DND-41 (cell line): ENCODE data around the gene SORT1.
"Not testable (repeated sequence)": the region's sequence is repeated elsewhere in the genome, so short reads cannot be mapped to it uniquely, and the experiment has no call there.

ENCODE experiments used
- ATAC-seq: fragments of 200-7000 bp; cut with Tn5 transposase; 3 replicates; pipeline ENCODE4 v1.9.1; 2021; ENCODE audit warnings: low read depth; ENCODE audit not compliant: insufficient read depth
- DNase-seq: peaks from one replicate; pipeline ENCODE4 v3.0.0-alpha.2; 2020
- H2AFZ ChIP-seq: 2 replicates; pipeline ENCODE4 v1.6.0; 2012; ENCODE audit warnings: low read depth, low read length
- H3K27ac ChIP-seq: 2 replicates; pipeline ENCODE4 v1.5.1; 2012; ENCODE audit warnings: low read length, inconsistent platforms
- H3K27me3 ChIP-seq: fragments of 200-600 bp; sonication (generic); 2 replicates; pipeline ENCODE4 v1.6.0; 2012; ENCODE audit warnings: low read length, mild to moderate bottlenecking, inconsistent platforms; ENCODE audit not compliant: insufficient read depth, poor library complexity
- H3K36me3 ChIP-seq: 2 replicates; pipeline ENCODE4 v1.5.1; 2012; ENCODE audit warnings: low read length, inconsistent platforms; ENCODE audit not compliant: insufficient read depth
- H3K4me1 ChIP-seq: 2 replicates; pipeline ENCODE4 v1.5.1; 2012; ENCODE audit warnings: mild to moderate bottlenecking, low read length; ENCODE audit not compliant: insufficient read depth
- H3K4me2 ChIP-seq: 2 replicates; pipeline ENCODE4 v1.6.0; 2012; ENCODE audit warnings: mild to moderate bottlenecking, moderate library complexity, low read length, inconsistent platforms; ENCODE audit not compliant: insufficient read depth
- H3K4me3 ChIP-seq, 2 experiments: fragments of 200-600 bp in 1 of 2; shearing (Covaris generic) in 1 of 2; 2 replicates each; pipeline ENCODE4 v1.5.1; 2012 to 2016; ENCODE audit warnings: inconsistent platforms in 2 of 2, low read length in 2 of 2, mild to moderate bottlenecking in 2 of 2, low read depth in 1 of 2, moderate library complexity in 1 of 2
- H3K79me2 ChIP-seq: 2 replicates; pipeline ENCODE4 v1.6.0; 2012; ENCODE audit warnings: low read length, inconsistent platforms; ENCODE audit not compliant: insufficient read depth
- H3K9ac ChIP-seq: 2 replicates; pipeline ENCODE4 v1.6.0; 2012; ENCODE audit warnings: low read depth, mild to moderate bottlenecking, inconsistent platforms, low read length, moderate library complexity
- H3K9me3 ChIP-seq: 2 replicates; pipeline ENCODE4 v1.5.1; 2012; ENCODE audit warnings: low read length, moderate library complexity, mild to moderate bottlenecking, inconsistent platforms; ENCODE audit not compliant: insufficient read depth, severe bottlenecking
- H4K20me1 ChIP-seq: 2 replicates; pipeline ENCODE4 v1.6.0; 2012; ENCODE audit warnings: low read length; ENCODE audit not compliant: insufficient read depth
- EZH2 ChIP-seq: IDR thresholded peaks from 3 replicates; pipeline ENCODE4 v1.6.1; 2012; ENCODE audit warnings: borderline replicate concordance, low read depth, mild to moderate bottlenecking, moderate library complexity, low read length, inconsistent platforms; ENCODE audit not compliant: severe bottlenecking
- TF ChIP-seq, protein P1 (sequence below): IDR thresholded peaks from 2 replicates; pipeline ENCODE4 v1.5.1; 2012; ENCODE audit warnings: borderline replicate concordance, low read length, moderate library complexity, mild to moderate bottlenecking; ENCODE audit not compliant: poor library complexity, severe bottlenecking; ENCODE audit errors: extremely low read depth

The SORT1 gene

GRCh38 chr1:109307274-109308021 lies 90.3 kb downstream of the SORT1 start:
- no peak overlapping the region for H2AFZ ChIP-seq
- no peak overlapping the region for H3K4me2 ChIP-seq

GRCh38 chr1:109306832-109307273 lies 90.9 kb downstream of the SORT1 start, which contains the start of gene MYBPHL:
TSS of gene MYBPHL (minus strand) at chr1:109307011. CDS start at chr1:109306991, 20 bp downstream.
- DNase-seq (no peak), ATAC-seq (0 out of 3 replicates have a peak, but pooled peaks have one; percentile 12)
- Histone ChIP-seq H3K9ac (no peak within 1 kb of the TSS), H3K4me2 (no peak within 1 kb of the TSS), H3K4me1 (no peaks in the 10 kb centered on the region), H3K9me3 (no peaks in the 10 kb centered on the region), H3K4me3 (no peak within 1 kb of the TSS), H4K20me1 (no peaks in the 10 kb centered on the region), H3K79me2 (no peaks in the 10 kb centered on the region), H3K27me3 (no peaks in the 10 kb centered on the region), H3K36me3 (no peaks in the 10 kb centered on the region), H2AFZ (no peak within 1 kb of the TSS), H3K27ac (no peak within 1 kb of the TSS)
- TF ChIP-seq, protein P1, sequence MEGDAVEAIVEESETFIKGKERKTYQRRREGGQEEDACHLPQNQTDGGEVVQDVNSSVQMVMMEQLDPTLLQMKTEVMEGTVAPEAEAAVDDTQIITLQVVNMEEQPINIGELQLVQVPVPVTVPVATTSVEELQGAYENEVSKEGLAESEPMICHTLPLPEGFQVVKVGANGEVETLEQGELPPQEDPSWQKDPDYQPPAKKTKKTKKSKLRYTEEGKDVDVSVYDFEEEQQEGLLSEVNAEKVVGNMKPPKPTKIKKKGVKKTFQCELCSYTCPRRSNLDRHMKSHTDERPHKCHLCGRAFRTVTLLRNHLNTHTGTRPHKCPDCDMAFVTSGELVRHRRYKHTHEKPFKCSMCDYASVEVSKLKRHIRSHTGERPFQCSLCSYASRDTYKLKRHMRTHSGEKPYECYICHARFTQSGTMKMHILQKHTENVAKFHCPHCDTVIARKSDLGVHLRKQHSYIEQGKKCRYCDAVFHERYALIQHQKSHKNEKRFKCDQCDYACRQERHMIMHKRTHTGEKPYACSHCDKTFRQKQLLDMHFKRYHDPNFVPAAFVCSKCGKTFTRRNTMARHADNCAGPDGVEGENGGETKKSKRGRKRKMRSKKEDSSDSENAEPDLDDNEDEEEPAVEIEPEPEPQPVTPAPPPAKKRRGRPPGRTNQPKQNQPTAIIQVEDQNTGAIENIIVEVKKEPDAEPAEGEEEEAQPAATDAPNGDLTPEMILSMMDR = no peak
- TF ChIP-seq EZH2 = no peak

More at GRCh38 chr1:109307274-109308021, 90.3 kb downstream of the SORT1 start:
- Histone ChIP-seq H3K4me3 (no peak overlapping the region), H3K27me3 (no peaks in the 10 kb centered on the region), H3K79me2 (no peaks in the 10 kb centered on the region), H3K9me3 (no peaks in the 10 kb centered on the region), H3K9ac (no peak overlapping the region), H3K27ac (no peak overlapping the region), H4K20me1 (no peaks in the 10 kb centered on the region), H3K36me3 (no peaks in the 10 kb centered on the region), H3K4me1 (no peaks in the 10 kb centered on the region)
- no peak for DNase-seq
- ATAC-seq = peak; percentile 44; the same call in 1 of the 3 replicates
- TF ChIP-seq, protein P1 = no peak
- TF ChIP-seq EZH2 = no peak

DNA sequence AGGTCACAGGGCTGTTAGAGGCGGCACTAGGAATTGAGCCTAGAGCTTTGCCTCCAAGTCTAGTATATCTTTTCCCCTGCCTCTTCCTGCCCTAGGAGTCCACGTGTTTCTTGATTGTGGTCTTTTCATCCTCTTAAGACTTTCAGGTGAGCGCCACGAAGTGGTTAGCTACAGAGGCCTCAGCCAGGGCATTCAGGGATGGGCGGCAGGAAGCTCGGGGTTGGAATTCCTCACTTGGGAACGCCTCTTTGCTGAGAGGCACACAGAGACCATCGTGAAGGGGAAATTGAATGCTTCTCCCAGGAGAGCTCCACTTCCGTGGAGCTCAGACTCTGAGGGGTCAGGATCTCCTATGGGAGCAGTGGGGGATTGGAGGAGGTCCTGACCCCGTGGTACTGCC lies 91.7 kb downstream of the SORT1 start:
- not testable (repeated sequence) for H3K79me2 ChIP-seq, H3K9me3 ChIP-seq, H3K9ac ChIP-seq, H3K4me1 ChIP-seq, H3K27me3 ChIP-seq, H3K4me2 ChIP-seq, H3K27ac ChIP-seq, H2AFZ ChIP-seq, H3K4me3 ChIP-seq, H3K36me3 ChIP-seq, DNase-seq, ATAC-seq, H4K20me1 ChIP-seq

- Histone ChIP-seq H3K4me3 (no peak overlapping the region), H3K4me2 (no peak overlapping the region)
- no peak for ATAC-seq
Observed at GRCh38 chr1:109304226-109304920, 93.3 kb downstream of the SORT1 start.

More at GRCh38 chr1:109304226-109304920, 93.3 kb downstream of the SORT1 start:
- H3K4me1 ChIP-seq = no peaks in the 10 kb centered on the region
- TF ChIP-seq EZH2 = no peak
- TF ChIP-seq, protein P1 = no peak
- no peaks in the 10 kb centered on the region for H3K27me3 ChIP-seq
- no peak for DNase-seq
- H2AFZ ChIP-seq = no peak overlapping the region
- H3K9me3 ChIP-seq = no peaks in the 10 kb centered on the region
- H3K27ac ChIP-seq = no peak overlapping the region
- no peak overlapping the region for H3K9ac ChIP-seq
- no peaks in the 10 kb centered on the region for H3K36me3 ChIP-seq
- H3K79me2 ChIP-seq = no peaks in the 10 kb centered on the region
- no peaks in the 10 kb centered on the region for H4K20me1 ChIP-seq
